ENCODE results near the gene THRB.

The THRB gene

DNA sequence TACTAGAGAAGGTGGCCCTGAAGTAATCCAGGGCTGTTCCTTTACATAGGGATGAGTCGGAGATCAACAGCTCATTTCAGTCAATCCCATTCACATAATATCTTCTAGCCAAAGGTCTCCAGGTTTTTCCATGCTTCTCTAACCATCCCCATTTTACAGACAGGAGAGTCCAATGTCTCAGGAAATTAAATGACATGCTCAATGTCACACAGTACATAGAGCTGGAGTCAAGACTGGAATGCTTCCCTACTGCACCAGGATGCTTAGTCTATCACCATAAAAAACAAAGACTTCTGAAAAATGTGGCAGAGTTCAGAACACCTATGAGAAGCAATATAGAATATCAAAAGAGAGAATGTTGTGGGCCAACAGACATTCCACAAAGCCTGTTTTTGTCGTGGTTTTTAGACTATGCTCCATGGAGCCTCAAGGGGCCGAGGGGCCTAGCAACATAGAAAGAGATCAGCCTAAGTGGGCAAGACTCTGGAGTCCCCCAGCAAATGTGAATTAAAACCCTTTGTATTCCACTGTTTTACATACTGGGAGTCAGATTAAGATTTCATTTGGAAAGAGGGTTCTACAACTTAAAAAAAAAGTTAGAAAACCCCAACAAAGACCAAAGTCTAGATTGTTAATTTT is 122.0 kb downstream of the THRB start:
- DNase-seq = no peak

DNA sequence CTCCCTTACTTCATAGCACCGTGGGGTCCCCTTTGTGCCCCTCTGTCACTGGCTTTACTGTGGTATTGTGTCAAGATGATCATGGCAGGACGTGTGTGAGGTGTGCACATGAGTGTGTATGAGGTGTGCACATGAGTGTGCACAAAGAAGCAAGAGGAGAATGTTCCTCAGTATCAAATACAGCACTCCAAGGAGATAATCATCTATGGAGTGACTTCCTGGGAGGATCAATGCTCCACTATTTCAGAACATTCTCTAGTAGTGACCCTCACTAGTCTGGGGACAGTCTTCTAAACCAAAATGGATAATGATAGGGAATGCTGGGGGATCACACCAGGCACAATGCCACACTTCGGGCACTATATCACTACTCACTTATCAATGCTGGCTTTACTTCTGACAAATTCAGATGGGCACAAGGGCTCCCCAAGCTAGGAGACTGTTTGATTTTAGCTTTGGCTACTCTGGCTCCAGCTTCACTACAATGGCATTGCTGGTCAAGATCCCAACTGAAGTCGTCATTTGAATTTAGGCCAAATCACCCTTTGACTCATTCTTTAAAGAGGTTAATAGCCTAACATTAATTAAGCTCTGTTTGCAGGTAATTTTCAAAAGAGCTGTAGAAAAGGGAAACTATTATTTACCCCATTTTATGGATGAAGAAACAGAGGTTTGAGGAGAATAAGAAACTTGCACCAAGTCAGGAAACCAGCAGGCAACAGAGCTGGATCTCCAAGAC is 124.1 kb downstream of the THRB start:
- no peak for DNase-seq

DNA sequence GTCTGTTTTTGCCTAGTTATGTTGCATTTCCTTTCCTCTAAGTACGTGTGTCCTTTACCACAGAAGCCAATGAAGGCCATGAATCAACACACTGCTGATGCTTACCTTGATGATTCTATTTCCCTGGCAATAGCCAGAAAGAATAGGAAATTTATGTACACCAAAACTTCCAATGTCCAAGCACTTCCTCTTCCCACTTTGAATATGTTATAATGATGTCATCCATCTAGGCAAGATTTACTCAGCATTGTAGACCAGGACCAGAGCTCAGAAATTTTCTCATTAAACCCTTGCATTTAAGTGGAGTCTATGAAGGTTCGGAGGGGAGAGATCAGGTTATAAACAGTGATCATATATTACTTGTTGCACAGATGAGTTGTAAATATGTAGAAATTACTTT is 126.0 kb downstream of the THRB start:
- no peak for DNase-seq

DNA sequence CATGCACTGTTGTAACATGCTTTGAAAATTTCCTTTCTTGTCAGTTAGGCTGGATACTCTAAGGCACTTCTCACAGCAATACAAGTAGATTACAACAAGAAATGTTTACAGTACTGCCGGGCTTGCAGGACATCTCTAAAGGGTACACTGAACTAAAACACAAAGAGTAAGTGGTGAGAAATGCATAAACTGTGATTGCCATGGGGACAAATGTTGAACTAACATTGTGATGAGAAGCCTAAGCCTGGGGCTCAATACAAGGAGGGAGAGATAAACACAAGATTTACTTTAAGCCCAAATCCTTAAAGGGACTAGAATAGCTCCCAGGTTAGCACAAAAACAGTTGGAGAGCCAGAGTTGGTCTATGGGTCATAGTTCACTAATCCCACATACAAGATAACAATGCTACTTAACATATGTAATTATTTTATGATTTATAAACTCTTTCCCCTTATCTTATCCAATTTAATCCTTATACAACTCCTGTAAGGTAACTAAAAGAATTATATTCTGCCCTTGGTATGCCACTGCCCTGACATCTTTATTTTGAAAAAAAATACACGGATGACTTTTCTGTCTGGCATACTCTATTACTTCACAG is 126.9 kb downstream of the THRB start:
- DNase-seq = no peak

DNA sequence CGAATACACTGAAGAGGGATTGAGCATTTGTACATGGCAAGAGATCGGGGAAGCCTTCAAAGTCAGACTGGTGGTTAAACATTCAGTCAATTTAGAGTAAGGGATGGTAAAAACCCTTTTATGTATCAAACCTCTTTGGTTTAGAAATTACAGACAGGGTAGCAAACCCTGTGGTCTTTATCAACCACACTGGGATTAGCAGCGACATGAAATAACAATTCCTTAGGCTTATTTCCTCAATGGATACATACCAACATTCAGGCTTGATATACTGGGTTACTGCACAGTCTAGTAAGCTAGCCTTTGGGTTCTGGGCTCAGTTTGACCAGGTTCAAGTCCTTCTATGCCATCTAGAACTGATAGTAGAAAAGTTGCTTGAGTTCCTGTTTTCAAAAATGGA is 127.4 kb downstream of the THRB start:
- no peak for DNase-seq

DNA sequence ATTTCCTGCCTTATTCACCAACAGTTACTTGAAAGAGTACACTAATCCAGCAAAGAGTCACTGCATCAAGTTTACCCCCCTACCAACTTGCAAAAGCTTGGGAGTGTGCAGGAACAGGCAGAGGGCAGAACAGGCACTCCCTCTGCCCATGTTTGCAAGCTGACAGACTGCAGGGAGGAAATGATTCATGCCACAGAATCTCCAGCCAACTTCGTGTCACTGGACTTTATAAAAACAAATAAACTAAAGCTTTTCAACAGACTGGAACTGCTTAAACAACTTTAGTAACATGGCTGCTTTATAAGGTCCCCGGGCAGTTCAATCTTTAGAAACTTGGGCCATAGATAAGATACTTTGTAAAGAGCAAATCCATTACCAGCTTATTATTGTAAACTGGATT is 129.5 kb downstream of the THRB start:
- DNase-seq = no peak

DNA sequence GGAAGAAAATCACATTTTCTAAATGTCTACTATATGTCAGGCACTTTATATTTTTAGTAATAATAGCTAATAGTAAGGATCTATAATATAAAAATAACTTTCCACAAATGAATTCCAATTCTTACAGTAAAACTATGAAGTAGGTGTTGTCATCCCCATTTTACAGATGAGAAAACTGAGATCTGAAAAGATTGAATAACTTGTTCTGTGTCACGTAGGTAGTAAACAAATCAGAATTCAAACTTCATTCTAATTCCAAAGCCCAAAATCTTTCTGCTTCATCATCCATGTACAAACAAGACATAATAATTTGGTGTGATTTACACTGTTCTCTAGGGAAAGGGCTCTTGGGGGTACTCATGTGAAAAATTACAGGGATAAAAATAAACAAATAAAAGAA is 130.3 kb downstream of the THRB start:
- DNase-seq = no peak

DNA sequence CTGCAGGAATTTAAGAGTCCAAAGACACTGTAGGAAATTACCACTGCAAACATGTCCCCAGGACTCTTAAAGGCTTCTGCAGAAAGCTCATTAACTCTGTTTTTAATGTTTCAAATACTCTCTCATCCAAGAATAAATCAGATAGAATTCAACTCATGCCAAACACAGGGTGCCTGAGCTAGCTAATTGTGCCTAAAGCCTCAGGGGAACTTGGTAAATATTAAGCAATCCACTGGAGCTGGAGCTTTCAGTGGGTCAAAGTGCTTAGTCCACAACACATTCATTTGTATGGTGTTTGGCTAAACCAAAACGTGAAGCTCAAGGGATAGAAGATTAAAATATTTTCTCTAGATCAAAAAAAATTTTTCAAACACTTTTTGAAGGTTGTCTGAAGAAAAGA is 131.4 kb downstream of the THRB start:
- no peak for DNase-seq

DNA sequence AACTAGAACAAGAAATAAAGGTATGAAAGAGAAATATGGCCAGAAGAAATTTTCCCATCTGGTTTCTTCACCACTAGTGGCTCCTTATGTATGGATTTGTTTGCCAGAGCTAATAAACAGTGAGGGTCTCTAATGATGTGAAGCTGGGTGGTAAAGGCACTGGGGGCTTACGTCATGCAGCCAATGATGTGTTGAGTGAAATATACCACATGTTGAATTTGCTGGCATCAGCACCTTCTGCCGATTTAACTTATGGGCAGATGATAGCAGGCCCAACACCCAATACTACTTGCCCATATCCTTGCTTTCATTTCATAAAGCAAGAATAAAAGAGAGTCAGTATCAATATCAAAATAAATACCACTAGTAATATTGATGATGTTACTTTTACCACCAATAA is 133.0 kb downstream of the THRB start:
- DNase-seq = no peak

DNA sequence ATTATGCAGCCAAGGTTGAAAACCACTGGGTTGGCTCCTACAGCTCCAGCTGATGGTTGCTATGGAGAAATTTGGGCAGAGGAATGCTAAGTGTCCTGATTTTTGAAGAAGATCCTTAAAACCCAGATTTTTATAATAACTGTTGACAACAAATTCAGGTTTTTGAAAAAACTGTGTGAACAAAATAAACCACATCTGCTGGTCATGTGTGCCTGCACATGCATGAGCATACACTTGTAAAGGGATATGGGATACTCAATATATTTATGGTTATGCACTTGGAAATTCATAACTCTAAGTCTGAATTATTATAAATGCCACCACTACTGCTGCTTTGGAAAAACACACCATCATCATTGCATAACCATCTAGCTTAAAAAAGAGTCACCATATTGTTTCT is 133.7 kb downstream of the THRB start:
- no peak for DNase-seq

DNA sequence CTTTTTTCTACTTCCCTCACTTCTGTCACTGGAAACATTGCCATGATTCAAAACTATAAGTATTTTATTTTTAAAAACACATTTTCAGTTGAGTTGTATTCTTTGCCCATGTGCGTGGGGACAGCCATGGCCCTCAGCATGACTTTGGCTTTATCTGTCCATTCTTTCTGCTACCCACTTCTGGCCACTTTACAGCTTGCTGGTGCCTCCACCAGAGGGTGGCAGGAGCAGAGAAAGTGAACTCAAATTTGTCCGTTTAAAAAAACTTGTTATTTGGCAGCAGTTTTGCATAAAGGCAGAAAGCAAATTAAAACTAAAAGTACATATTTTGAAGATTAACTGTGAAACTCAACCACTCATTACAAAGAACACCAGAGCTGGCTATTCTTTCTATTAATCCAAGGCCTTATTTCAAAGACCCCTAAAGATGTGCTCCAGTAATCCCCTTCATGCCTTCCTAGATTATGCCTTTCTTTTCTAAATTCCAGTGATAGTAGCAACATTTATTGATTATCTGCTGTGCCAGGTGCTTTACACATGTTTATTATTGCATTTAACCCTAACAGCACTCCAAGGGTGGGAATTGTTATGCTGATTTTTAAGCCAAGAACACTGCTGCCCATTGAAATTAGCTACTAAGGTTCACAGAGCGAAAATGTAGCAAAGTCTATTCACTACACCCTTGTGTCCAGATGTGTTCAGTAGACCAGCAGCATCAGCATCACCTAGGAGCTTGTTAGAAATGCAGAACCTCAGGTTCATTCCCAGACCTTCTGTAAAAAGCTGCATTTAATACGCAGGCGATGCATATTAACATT is 134.8 kb downstream of the THRB start:
- no peak for DNase-seq

DNA sequence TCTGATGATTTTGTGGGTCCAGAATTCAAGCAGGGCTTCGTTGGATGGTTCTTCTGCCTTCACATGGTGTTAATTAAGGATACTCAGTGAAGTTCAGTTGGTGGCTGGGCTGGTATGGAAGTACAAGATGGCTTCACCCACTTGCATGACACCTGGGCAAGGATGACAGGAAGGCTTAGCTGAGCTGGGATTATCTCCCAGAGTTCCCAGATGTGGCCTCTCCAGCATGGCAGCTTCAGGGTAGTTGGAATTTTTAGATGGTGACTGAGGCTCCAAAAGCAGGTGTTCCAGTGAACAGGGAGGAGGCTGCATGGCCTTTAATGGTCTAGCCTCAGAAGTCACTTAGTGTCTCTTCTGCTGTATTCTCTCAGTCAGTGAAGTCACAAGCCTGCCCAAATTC is 135.5 kb downstream of the THRB start:
- DNase-seq = no peak

DNA sequence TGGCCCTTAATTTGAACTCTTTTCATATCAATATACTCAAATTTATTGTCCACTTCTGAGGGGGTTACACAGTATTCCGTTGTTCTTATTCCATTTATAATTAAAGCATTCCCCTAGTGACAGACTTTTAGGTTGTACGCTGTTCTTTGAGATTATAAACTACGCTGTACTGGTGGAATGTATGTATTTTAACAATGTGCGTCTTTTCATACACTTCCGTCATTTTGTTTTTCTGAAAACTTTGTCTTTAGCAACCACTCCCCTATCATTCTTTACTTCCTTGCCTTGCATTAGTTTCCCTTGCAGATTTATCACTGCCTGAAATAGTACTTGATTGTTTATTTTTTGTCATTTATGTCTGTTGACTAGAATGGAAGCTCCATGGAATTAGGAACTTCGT is 137.0 kb downstream of the THRB start:
- no peak for DNase-seq

DNA sequence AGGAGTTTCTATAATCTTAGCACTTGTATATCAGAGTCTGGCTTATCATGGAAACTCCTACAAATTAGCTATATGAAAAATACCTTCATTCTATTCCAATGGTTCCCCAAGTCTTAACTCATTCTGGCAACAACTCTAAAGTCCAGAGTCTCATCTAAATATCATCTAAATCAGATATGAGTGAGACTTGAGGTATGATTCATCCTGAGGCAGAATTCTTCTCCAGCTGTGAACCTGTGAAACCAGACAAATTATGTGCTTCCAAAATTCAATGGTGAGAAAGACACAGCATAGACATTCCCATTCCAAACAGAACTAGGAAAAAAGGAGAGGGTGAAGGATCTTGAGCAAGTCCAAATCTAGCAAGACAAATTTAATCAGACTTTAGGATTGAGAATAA is 138.8 kb downstream of the THRB start:
- no peak for DNase-seq

DNA sequence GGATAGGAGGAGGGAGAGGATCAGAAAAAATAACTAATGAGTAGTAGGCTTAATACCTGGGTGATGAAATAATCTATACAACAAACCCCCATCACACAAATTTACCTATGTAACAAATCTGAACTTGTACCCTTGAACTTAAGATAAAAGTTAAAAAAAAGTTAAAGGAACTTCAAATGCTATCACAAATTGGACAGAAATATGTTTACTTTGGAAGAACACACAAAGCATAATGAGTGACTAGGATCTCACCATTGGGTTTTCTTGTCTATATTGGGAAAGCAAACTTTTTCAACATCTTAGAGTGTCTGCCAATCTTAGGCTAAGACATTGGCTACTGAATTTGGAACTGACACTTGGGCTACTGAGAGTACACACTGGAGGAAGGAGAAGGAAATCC is 140.4 kb downstream of the THRB start:
- DNase-seq = no peak

DNA sequence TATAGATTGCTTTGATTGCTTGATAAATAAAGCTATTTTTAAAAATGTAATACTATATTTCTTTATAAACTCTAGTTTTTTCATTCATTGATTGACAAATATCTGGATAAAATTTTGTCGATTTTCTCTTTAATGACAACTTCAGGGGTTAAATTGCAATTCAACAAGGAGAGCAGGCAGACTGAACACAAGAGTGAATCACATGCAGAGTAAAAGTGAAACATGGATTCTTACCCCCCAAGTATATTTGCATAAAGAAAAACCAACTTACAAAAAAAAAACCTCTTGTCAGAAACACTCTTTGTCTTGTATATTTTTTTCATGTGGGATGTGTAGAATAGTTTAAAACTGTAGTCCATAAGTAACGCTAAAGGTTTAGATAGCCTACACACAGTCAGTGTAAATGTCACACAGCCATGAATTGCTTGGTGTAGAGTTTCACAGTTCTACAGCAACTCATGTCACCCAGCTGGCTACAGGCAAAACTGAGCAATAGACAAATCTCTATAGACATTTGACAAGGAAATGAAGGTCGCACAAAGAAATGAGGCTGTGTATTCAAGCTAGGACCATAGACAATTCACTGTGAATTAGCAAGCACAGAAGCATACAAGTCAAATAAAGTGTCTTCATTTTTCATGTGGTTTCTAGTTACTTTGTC is 141.6 kb downstream of the THRB start:
- no peak for DNase-seq

DNA sequence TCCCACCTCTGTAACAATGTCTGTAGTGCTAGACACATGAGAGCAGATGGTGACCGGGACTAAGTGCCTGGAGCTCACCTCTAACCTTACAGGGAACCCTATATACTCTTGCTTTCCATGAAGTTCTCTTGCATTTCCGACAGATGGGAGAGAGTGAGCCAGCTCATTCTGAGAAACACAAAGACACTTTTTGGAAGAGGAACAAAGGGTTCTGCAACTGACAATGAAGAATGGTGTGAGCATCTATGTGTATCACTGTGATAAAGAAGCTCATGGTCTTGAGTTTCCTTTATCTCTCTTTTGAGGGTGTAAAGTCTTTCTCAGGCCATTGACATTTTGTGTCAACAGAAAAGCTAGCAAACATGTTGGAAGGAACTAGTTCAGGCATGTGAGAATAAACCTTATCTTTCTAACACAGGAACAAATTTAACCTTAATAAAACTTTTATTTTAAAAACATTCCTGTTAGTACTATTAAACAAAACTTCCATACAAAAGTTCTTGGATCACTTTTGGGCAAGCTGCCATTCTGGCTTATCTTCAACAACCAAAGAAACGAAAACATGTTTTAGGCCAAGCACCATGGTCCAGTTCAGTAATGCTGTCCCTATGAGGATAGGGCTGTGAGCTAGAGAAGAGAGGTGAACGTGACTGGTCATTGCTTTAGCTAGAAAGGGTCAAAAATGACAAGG is 142.7 kb downstream of the THRB start:
- DNase-seq = no peak

DNA sequence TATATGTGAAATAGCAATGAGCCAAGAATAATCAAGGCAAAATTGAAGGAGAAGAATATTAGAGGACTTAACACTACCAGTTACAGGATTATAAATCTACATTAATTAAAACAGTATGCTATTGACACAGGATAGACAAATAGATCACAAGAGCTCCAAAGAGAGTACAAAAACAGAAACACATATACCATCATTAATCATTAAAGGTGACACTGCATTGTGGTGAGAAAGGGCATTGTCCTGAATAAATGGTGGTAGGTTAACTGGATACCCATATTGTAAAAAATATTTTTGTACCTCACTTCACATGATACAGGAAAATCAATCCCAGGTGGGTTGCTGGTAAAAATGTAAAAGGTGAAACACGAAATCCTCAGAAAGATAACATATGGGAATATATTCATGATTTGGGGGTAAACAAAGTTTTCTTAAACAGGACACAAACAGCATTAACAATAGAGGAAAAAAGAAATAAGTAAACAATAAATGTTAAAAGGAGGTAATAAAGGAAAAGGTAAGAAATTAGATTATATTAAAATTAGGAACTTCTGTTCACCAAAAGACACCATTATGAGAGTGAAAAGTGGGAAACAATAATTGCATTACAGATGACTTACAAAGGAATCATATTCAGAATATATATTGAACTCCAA is 145.2 kb downstream of the THRB start:
- DNase-seq = no peak

DNA sequence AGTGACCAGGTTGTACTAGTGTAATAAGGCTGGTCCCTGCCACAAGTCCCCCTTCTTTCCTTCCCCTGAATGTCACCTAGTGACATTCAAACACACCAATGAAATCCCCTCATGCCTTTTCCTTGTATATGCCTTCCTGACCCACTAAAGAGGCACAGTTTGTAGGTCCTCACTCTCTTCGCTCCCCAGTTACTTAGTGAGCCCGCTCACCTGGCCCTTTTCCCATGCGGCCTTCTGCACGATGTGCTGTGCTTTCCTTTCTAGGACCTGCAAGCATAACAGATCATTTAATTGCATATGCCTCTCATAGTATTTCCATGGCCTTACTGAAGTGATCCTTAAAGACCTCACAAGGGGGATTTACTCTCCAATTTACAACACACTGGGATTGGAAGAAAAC is 146.3 kb downstream of the THRB start:
- no peak for DNase-seq

DNA sequence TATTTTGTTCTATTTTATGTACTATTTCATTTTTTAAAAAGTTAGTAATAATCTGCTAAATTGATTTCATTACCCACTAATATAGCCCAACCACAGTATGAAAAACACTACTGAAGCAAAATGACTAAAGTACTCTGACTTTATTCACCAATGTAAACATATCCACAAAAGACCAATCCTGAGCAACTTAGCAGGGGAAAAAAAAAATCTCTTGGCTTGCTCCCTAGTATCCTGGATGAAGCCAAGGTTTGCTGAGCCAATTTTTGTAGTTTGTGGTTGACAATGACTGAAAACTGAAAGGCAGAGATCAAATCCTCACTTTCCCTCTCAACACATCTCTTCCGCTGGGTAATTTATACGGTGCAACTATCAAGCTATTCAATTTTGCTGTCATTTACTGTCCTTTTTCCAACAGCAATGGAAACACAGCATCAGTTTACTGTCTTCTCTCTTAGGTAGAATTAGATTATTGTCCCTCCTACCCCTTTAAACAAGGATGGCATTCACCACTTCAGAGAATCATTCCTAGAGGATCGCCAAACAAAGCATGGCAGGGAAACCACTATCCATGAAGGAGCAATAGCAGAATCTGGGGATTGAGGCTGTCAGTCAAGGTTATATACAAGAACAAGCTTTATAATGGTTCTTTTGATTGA is 149.7 kb downstream of the THRB start:
- DNase-seq = no peak

DNA sequence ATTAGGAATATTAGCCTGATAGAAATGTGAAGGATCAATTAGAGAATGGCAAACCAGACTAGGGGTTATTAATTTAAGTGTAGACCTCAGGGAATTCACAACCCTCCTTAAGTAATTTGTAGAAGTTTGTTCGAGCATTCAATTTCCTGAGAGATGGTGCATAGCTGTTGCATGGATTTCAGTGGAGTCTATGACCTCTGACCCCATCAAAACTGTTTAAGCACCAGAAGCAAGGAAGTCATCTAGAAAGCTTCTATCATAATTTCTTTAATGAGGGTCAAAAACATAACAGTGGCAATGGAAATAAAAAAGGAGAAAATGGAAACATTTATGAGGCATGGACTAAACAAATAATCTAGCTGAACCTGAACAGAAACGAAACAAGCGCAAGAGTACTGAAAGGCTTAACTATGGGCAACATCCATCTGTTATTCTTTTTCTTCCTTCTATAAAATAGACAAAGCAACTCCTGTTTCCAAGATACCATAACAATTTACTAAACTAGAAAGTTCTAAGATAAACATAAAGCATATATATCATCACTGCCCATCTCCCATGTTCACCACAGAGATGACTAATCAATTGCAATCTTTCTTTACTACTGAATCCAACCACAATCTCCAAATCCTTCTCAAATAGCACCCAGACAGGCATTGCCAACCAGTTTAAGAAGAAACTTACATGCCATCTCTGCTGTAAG is 151.4 kb downstream of the THRB start:
- no peak for DNase-seq

Measured in CD4-positive, alpha-beta T cell treated with Interferon gamma for 1 hour (primary cell).